HEK293 (cell line): ENCODE measurements around the gene COX6A2.

Experiments
- CTCF ChIA-PET: fragments of 350-600 bp; formaldehyde crosslinking; extraction: SDS; loops from one replicate; lab custom pipeline; 2021; ENCODE audit warnings: antibody characterized with exemption; lab: Yijun Ruan, JAX
- POLR2A ChIA-PET: fragments of 300-600 bp; formaldehyde crosslinking; extraction: SDS; loops from one replicate; lab custom pipeline; 2020; ENCODE audit warnings: antibody characterized with exemption, inconsistent platforms; lab: Yijun Ruan, JAX
- H3K27ac ChIP-seq: fragments of 200-500 bp; sonication (Bioruptor generic); 2 replicates; pipeline ENCODE4 v1.5.1; 2014; ENCODE audit warnings: low read depth, low read length, control low read depth, inconsistent platforms; ENCODE audit errors: extremely low read depth
- H3K36me3 ChIP-seq, 2 experiments: fragments of 200-500 bp in 1 of 2; sonication (Bioruptor generic) in 1 of 2; 1 replicate in 1 of 2; 2 replicates in 1 of 2; pipeline ENCODE4 v1.5.1; 2014 to 2017; ENCODE audit warnings: inconsistent platforms in 2 of 2, low read length in 2 of 2; ENCODE audit not compliant: control insufficient read depth in 2 of 2, insufficient read depth in 1 of 2
- H3K4me1 ChIP-seq: fragments of 200-500 bp; sonication (Bioruptor generic); 2 replicates; pipeline ENCODE4 v1.5.1; 2014; ENCODE audit warnings: mild to moderate bottlenecking, low read length, inconsistent platforms; ENCODE audit not compliant: control insufficient read depth, insufficient read depth
- H3K4me3 ChIP-seq: 2 replicates; pipeline ENCODE4 v1.5.1; 2011; ENCODE audit warnings: low read depth, mild to moderate bottlenecking, control low read depth, low read length, moderate library complexity
- H3K9me3 ChIP-seq: fragments of 200-500 bp; sonication (Bioruptor generic); 2 replicates; pipeline ENCODE4 v1.5.1; 2014; ENCODE audit warnings: low read depth, low read length, inconsistent platforms; ENCODE audit not compliant: control insufficient read depth, insufficient read depth
- BCL11A ChIP-seq: fragments of 450-650 bp; formaldehyde crosslinking; IDR thresholded peaks from 2 replicates; pipeline ENCODE4 v1.5.1; 2016; ENCODE audit warnings: low read depth, missing biosample characterization, missing genetic modification characterization
- GLI2 ChIP-seq: fragments of 450-650 bp; formaldehyde crosslinking; IDR thresholded peaks from 2 replicates; pipeline ENCODE4; 2017; ENCODE audit warnings: missing biosample characterization, missing genetic modification characterization, low read depth, borderline replicate concordance
- GLIS1 ChIP-seq: fragments of 450-650 bp; formaldehyde crosslinking; IDR thresholded peaks from 2 replicates; pipeline ENCODE4 v1.5.1; 2016; ENCODE audit warnings: missing biosample characterization, missing genetic modification characterization
- HOXA7 ChIP-seq: sonication (generic); formaldehyde crosslinking; IDR thresholded peaks from 2 replicates; pipeline ENCODE4 v1.8.1; 2022; ENCODE audit warnings: missing genetic modification reagents, borderline replicate concordance
- KLF10 ChIP-seq: fragments of 450-650 bp; IDR thresholded peaks from 2 replicates; pipeline ENCODE4 v1.5.1; 2018; ENCODE audit warnings: missing biosample characterization, mild to moderate bottlenecking, missing genetic modification characterization
- KLF7 ChIP-seq: fragments of 450-650 bp; formaldehyde crosslinking; IDR thresholded peaks from 2 replicates; pipeline ENCODE4 v1.5.1; 2016; ENCODE audit warnings: missing biosample characterization, missing genetic modification characterization, borderline replicate concordance
- MZF1 ChIP-seq: fragments of 450-650 bp; formaldehyde crosslinking; IDR thresholded peaks from 2 replicates; pipeline ENCODE4 v1.5.1; 2017; ENCODE audit warnings: missing biosample characterization, missing genetic modification characterization, borderline replicate concordance
- TCF7L2 ChIP-seq: IDR thresholded peaks from 2 replicates; pipeline ENCODE4 v1.6.1; 2011; ENCODE audit warnings: low read depth, mild to moderate bottlenecking, inconsistent platforms, low read length, moderate library complexity, borderline replicate concordance
- ZBTB17 ChIP-seq: fragments of 450-650 bp; formaldehyde crosslinking; IDR thresholded peaks from 2 replicates; pipeline ENCODE4 v1.5.1; 2016; ENCODE audit warnings: missing biosample characterization, missing genetic modification characterization
- ZFP69B ChIP-seq: fragments of 450-650 bp; formaldehyde crosslinking; IDR thresholded peaks from 2 replicates; pipeline ENCODE4 v1.5.1; 2016; ENCODE audit warnings: missing biosample characterization, missing genetic modification characterization
- ZNF114 ChIP-seq: fragments of 450-650 bp; formaldehyde crosslinking; IDR thresholded peaks from 2 replicates; pipeline ENCODE4 v1.5.0; 2017; ENCODE audit warnings: missing biosample characterization, missing genetic modification characterization
- ZNF157 ChIP-seq: fragments of 450-650 bp; formaldehyde crosslinking; IDR thresholded peaks from 2 replicates; pipeline ENCODE4 v1.5.1; 2016; ENCODE audit warnings: missing biosample characterization, missing genetic modification characterization
- ZNF169 ChIP-seq: fragments of 450-650 bp; formaldehyde crosslinking; IDR thresholded peaks from 2 replicates; pipeline ENCODE4 v1.5.1; 2016; ENCODE audit warnings: missing biosample characterization, missing genetic modification characterization
- ZNF266 ChIP-seq: fragments of 450-650 bp; formaldehyde crosslinking; IDR thresholded peaks from 2 replicates; pipeline ENCODE4 v1.5.1; 2016; ENCODE audit warnings: missing biosample characterization, missing genetic modification characterization, low read depth
- ZNF324 ChIP-seq: fragments of 450-650 bp; formaldehyde crosslinking; IDR thresholded peaks from 2 replicates; pipeline ENCODE4 v1.5.1; 2016; ENCODE audit warnings: missing biosample characterization, missing genetic modification characterization
- ZNF423 ChIP-seq: fragments of 450-650 bp; formaldehyde crosslinking; IDR thresholded peaks from 2 replicates; pipeline ENCODE4 v1.5.1; 2016; ENCODE audit warnings: missing biosample characterization, missing genetic modification characterization
- ZNF544 ChIP-seq: fragments of 450-650 bp; formaldehyde crosslinking; IDR thresholded peaks from 2 replicates; pipeline ENCODE4 v1.5.0; 2017; ENCODE audit warnings: missing biosample characterization, missing genetic modification characterization
- ZNF549 ChIP-seq: fragments of 450-650 bp; IDR thresholded peaks from 2 replicates; pipeline ENCODE4 v1.5.1; 2018; ENCODE audit warnings: missing biosample characterization, missing genetic modification characterization, mild to moderate bottlenecking, inconsistent platforms, moderate library complexity
- ZNF621 ChIP-seq: fragments of 450-650 bp; formaldehyde crosslinking; IDR thresholded peaks from 2 replicates; pipeline ENCODE4 v1.5.1; 2017; ENCODE audit warnings: missing biosample characterization, missing genetic modification characterization
- ZNF658 ChIP-seq: fragments of 450-650 bp; formaldehyde crosslinking; IDR thresholded peaks from 2 replicates; pipeline ENCODE4; 2016; ENCODE audit warnings: missing biosample characterization, missing genetic modification characterization
- ZNF768 ChIP-seq: fragments of 450-650 bp; formaldehyde crosslinking; IDR thresholded peaks from 2 replicates; pipeline ENCODE4 v1.5.1; 2018; ENCODE audit warnings: missing biosample characterization, mild to moderate bottlenecking, missing genetic modification characterization
- ZNF777 ChIP-seq: fragments of 450-650 bp; formaldehyde crosslinking; IDR thresholded peaks from 2 replicates; pipeline ENCODE4 v1.5.1; 2017; ENCODE audit warnings: missing biosample characterization, missing genetic modification characterization, borderline replicate concordance
- ZNF791 ChIP-seq: fragments of 450-650 bp; formaldehyde crosslinking; IDR thresholded peaks from 2 replicates; pipeline ENCODE4 v1.5.1; 2016; ENCODE audit warnings: missing biosample characterization, missing genetic modification characterization
- ZNF843 ChIP-seq: fragments of 450-650 bp; formaldehyde crosslinking; IDR thresholded peaks from 2 replicates; pipeline ENCODE4 v1.5.1; 2016; ENCODE audit warnings: missing biosample characterization, missing genetic modification characterization
- ZXDB ChIP-seq: fragments of 450-650 bp; formaldehyde crosslinking; IDR thresholded peaks from 2 replicates; pipeline ENCODE4 v1.5.1; 2016; ENCODE audit warnings: missing biosample characterization, missing genetic modification characterization
- TF ChIP-seq, protein P1 (sequence below): fragments of 450-650 bp; formaldehyde crosslinking; IDR thresholded peaks from 2 replicates; pipeline ENCODE4 v1.5.1; 2016; ENCODE audit warnings: missing biosample characterization, missing genetic modification characterization, low read depth
- TF ChIP-seq, protein P2 (sequence below): fragments of 450-650 bp; formaldehyde crosslinking; IDR thresholded peaks from 2 replicates; pipeline ENCODE4 v1.5.1; 2016; ENCODE audit warnings: missing biosample characterization, missing genetic modification characterization
- TF ChIP-seq, protein P3 (sequence below): fragments of 450-650 bp; formaldehyde crosslinking; IDR thresholded peaks from 2 replicates; pipeline ENCODE4 v1.5.1; 2016; ENCODE audit warnings: missing biosample characterization, missing genetic modification characterization

Gene COX6A2

GRCh38 chr16:31459687-31460581 lies 31.8 kb upstream of the COX6A2 start (continued):
- TF ChIP-seq ZNF549 (tag by site-specific recombination): peak; percentile 92
- no peak for TF ChIP-seq GLI2 (tag by site-specific recombination)
- TF ChIP-seq, protein P1, sequence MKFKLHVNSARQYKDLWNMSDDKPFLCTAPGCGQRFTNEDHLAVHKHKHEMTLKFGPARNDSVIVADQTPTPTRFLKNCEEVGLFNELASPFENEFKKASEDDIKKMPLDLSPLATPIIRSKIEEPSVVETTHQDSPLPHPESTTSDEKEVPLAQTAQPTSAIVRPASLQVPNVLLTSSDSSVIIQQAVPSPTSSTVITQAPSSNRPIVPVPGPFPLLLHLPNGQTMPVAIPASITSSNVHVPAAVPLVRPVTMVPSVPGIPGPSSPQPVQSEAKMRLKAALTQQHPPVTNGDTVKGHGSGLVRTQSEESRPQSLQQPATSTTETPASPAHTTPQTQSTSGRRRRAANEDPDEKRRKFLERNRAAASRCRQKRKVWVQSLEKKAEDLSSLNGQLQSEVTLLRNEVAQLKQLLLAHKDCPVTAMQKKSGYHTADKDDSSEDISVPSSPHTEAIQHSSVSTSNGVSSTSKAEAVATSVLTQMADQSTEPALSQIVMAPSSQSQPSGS (tag by site-specific recombination): peak; percentile 90
- no peak; the same call in 1 of the 2 replicates for TF ChIP-seq KLF10 (tag by site-specific recombination)
- TF ChIP-seq ZNF843 (tag by site-specific recombination): no peak
- TF ChIP-seq ZNF423 (tag by site-specific recombination): no peak
- TF ChIP-seq ZNF658 (tag by site-specific recombination): no peak
- TF ChIP-seq, all 188 proteins: peak for 18

- H3K9me3 ChIP-seq: no peaks in the 10 kb centered on the region
- H3K27ac ChIP-seq: peak within 1 kb of the TSS; percentile 83
- peaks cover 5% of the 10 kb centered on the region for H3K4me1 ChIP-seq
- ChIA-PET POLR2A (interaction anchor here (0.5 to 2.3 kb wide), 16 partner anchors 8 to 1044 kb away, joined by 3 to 16 read pairs (median 4); partner anchors contain the start of genes FUS, RUSF1, TGFB1I1 and ZNF267), CTCF (interaction anchor here (0.5 to 2.4 kb wide), 8 partner anchors 10 to 575 kb away, joined by 3 to 13 read pairs (median 4); partner anchors contain the start of gene HSD3B7)
- peaks cover 0 to 43% of the 10 kb centered on the region in 2 experiments; a peak in 2 of 3 replicates for H3K36me3 ChIP-seq
- H3K4me3 ChIP-seq: peak within 1 kb of the TSS; percentile 85
- TF ChIP-seq MZF1 (tag by site-specific recombination) (no peak), ZNF266 (tag by site-specific recombination) (no peak), ZNF157 (tag by site-specific recombination) (no peak), KLF7 (tag by site-specific recombination) (0 out of 2 replicates have a peak, but pooled peaks have one; percentile 45), ZXDB (peak; percentile 94), ZNF169 (tag by site-specific recombination) (no peak), ZNF324 (tag by site-specific recombination) (0 out of 2 replicates have a peak, but pooled peaks have one; percentile 69), ZNF544 (no peak), ZFP69B (tag by site-specific recombination) (0 out of 2 replicates have a peak, but pooled peaks have one; percentile 6), BCL11A (tag by site-specific recombination) (no peak), HOXA7 (no peak), ZNF768 (tag by site-specific recombination) (no peak), ZNF777 (peak; percentile 61; the same call in 1 of the 2 replicates), ZBTB17 (tag by site-specific recombination) (peak; percentile 95), ZNF114 (tag by site-specific recombination) (no peak), ZNF791 (tag by site-specific recombination) (no peak), ZNF621 (tag by site-specific recombination) (no peak), TCF7L2 (no peak), GLIS1 (tag by site-specific recombination) (peak; percentile 33; the same call in 1 of the 2 replicates)
- TF ChIP-seq, protein P2, sequence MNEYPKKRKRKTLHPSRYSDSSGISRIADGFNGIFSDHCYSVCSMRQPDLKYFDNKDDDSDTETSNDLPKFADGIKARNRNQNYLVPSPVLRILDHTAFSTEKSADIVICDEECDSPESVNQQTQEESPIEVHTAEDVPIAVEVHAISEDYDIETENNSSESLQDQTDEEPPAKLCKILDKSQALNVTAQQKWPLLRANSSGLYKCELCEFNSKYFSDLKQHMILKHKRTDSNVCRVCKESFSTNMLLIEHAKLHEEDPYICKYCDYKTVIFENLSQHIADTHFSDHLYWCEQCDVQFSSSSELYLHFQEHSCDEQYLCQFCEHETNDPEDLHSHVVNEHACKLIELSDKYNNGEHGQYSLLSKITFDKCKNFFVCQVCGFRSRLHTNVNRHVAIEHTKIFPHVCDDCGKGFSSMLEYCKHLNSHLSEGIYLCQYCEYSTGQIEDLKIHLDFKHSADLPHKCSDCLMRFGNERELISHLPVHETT (tag by site-specific recombination): peak; percentile 50
- TF ChIP-seq, protein P3, sequence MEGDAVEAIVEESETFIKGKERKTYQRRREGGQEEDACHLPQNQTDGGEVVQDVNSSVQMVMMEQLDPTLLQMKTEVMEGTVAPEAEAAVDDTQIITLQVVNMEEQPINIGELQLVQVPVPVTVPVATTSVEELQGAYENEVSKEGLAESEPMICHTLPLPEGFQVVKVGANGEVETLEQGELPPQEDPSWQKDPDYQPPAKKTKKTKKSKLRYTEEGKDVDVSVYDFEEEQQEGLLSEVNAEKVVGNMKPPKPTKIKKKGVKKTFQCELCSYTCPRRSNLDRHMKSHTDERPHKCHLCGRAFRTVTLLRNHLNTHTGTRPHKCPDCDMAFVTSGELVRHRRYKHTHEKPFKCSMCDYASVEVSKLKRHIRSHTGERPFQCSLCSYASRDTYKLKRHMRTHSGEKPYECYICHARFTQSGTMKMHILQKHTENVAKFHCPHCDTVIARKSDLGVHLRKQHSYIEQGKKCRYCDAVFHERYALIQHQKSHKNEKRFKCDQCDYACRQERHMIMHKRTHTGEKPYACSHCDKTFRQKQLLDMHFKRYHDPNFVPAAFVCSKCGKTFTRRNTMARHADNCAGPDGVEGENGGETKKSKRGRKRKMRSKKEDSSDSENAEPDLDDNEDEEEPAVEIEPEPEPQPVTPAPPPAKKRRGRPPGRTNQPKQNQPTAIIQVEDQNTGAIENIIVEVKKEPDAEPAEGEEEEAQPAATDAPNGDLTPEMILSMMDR (tag by site-specific recombination): peak; percentile 89
These were observed 30.9 kb upstream of the COX6A2 start, which contains the start of gene ARMC5 for GRCh38 chr16:31458844-31459686. Gene ARMC5, plus strand, starts transcription at chr16:31459501. Its CDS starts 24 bp downstream, at chr16:31459525.
